HG03558 (cell line): ENCODE results near the gene LRRC71.

Experiments used
- ATAC-seq: cut with Tn5 transposase; IDR thresholded peaks from one replicate; pipeline ENCODE4 v1.9.1; 2021; ENCODE audit warnings: moderate number of reproducible peaks; ENCODE audit not compliant: unreplicated experiment; ENCODE audit errors: extremely low read depth

LRRC71 gene

GRCh38 chr1:156920233-156921052, at the start of gene LRRC71:
Gene LRRC71 (plus strand): TSS chr1:156920632. CDS start chr1:156920804, 172 bp downstream.
- ATAC-seq = no peak

- no peak for ATAC-seq
These were observed 46.8 kb upstream of the LRRC71 start for GRCh38 chr1:156873659-156874058.

GRCh38 chr1:156874142-156874541, 46.3 kb upstream of the LRRC71 start:
- ATAC-seq = no peak

GRCh38 chr1:156874572-156875340, 45.7 kb upstream of the LRRC71 start:
- no peak for ATAC-seq

- ATAC-seq = no peak
These were observed 45.2 kb upstream of the LRRC71 start for GRCh38 chr1:156875341-156875615.

- ATAC-seq = no peak
These were observed 44.2 kb upstream of the LRRC71 start for GRCh38 chr1:156876281-156876680.

- ATAC-seq = no peak
These were observed 42.8 kb upstream of the LRRC71 start for GRCh38 chr1:156877433-156878170.

GRCh38 chr1:156879876-156880275, 40.6 kb upstream of the LRRC71 start:
- no peak for ATAC-seq

GRCh38 chr1:156880473-156880872, 40.0 kb upstream of the LRRC71 start:
- no peak for ATAC-seq

GRCh38 chr1:156881101-156881500, 39.3 kb upstream of the LRRC71 start:
- no peak for ATAC-seq

- no peak for ATAC-seq
These were observed 38.8 kb upstream of the LRRC71 start for GRCh38 chr1:156881663-156882062.

GRCh38 chr1:156882543-156882942, 37.9 kb upstream of the LRRC71 start:
- ATAC-seq = no peak

- no peak for ATAC-seq
These were observed 36.5 kb upstream of the LRRC71 start for GRCh38 chr1:156883919-156884318.

GRCh38 chr1:156884560-156885184, 35.8 kb upstream of the LRRC71 start:
- no peak for ATAC-seq

GRCh38 chr1:156885314-156885713, 35.1 kb upstream of the LRRC71 start:
- ATAC-seq = no peak

GRCh38 chr1:156885880-156886355, 34.5 kb upstream of the LRRC71 start:
- ATAC-seq = no peak

GRCh38 chr1:156886583-156887281, 33.7 kb upstream of the LRRC71 start:
- ATAC-seq = no peak

GRCh38 chr1:156887317-156887716, 33.1 kb upstream of the LRRC71 start:
- no peak for ATAC-seq

GRCh38 chr1:156887734-156888133, 32.7 kb upstream of the LRRC71 start:
- no peak for ATAC-seq
